ENCODE data around the gene METTL26.
A peak's percentile ranks its signal among the peaks of the same experiment; 100 is the strongest.

The METTL26 gene

DNA sequence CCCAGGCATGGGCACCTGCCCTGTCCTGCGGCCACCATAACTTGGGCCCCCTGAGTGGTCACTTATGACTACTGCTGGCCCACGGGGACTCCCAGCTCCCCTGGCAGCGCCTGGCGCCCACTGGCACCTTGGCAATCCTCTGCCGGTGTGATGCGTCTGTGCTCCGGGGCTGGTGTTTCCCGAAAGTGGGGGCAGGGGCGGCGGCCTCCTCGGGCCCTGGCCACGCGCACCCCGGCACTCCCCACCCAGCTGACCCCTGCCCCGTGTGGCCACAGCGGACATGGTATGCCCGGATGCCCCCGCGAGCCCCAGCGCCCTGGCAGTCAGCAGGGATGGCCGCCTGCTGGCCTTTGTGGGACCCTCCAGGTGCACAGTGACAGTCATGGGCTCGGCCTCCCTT is 21.4 kb upstream of the METTL26 start:
- no peak for DNase-seq (ENCODE audit: low read depth)
- TF ChIP-seq, protein P1, sequence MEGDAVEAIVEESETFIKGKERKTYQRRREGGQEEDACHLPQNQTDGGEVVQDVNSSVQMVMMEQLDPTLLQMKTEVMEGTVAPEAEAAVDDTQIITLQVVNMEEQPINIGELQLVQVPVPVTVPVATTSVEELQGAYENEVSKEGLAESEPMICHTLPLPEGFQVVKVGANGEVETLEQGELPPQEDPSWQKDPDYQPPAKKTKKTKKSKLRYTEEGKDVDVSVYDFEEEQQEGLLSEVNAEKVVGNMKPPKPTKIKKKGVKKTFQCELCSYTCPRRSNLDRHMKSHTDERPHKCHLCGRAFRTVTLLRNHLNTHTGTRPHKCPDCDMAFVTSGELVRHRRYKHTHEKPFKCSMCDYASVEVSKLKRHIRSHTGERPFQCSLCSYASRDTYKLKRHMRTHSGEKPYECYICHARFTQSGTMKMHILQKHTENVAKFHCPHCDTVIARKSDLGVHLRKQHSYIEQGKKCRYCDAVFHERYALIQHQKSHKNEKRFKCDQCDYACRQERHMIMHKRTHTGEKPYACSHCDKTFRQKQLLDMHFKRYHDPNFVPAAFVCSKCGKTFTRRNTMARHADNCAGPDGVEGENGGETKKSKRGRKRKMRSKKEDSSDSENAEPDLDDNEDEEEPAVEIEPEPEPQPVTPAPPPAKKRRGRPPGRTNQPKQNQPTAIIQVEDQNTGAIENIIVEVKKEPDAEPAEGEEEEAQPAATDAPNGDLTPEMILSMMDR (conservative IDR thresholded peaks at IDR 0.05; ENCODE audit: low read depth, low read length): no peak
- H3K4me3 ChIP-seq (ENCODE audit: low read depth, low read length): no peak overlapping the region

GRCh38 chr16:654034-654433 is 17.9 kb upstream of the METTL26 start:
- H3K4me3 ChIP-seq (ENCODE audit: low read depth, low read length): no peak overlapping the region
- no peak for DNase-seq (ENCODE audit: low read depth)
- TF ChIP-seq, protein P1 (conservative IDR thresholded peaks at IDR 0.05; ENCODE audit: low read depth, low read length): no peak

- H3K4me3 ChIP-seq (ENCODE audit: low read depth, low read length): no peak overlapping the region
- DNase-seq (ENCODE audit: low read depth): no peak
- TF ChIP-seq, protein P1 (conservative IDR thresholded peaks at IDR 0.05; ENCODE audit: low read depth, low read length): no peak
Observed at GRCh38 chr16:652454-653305, 16.6 kb upstream of the METTL26 start.

- TF ChIP-seq, protein P1 (conservative IDR thresholded peaks at IDR 0.05; ENCODE audit: low read depth, low read length): no peak
Observed at GRCh38 chr16:651844-652243, 15.7 kb upstream of the METTL26 start.

GRCh38 chr16:649631-650030 is 13.5 kb upstream of the METTL26 start:
- no peak for DNase-seq (ENCODE audit: low read depth)
- TF ChIP-seq, protein P1 (conservative IDR thresholded peaks at IDR 0.05; ENCODE audit: low read depth, low read length): no peak
- H3K4me3 ChIP-seq (ENCODE audit: low read depth, low read length): peak overlapping the region; percentile 65

More at GRCh38 chr16:651844-652243, 15.7 kb upstream of the METTL26 start:
- DNase-seq (ENCODE audit: low read depth): no peak
- no peak overlapping the region for H3K4me3 ChIP-seq (ENCODE audit: low read depth, low read length)

DNA sequence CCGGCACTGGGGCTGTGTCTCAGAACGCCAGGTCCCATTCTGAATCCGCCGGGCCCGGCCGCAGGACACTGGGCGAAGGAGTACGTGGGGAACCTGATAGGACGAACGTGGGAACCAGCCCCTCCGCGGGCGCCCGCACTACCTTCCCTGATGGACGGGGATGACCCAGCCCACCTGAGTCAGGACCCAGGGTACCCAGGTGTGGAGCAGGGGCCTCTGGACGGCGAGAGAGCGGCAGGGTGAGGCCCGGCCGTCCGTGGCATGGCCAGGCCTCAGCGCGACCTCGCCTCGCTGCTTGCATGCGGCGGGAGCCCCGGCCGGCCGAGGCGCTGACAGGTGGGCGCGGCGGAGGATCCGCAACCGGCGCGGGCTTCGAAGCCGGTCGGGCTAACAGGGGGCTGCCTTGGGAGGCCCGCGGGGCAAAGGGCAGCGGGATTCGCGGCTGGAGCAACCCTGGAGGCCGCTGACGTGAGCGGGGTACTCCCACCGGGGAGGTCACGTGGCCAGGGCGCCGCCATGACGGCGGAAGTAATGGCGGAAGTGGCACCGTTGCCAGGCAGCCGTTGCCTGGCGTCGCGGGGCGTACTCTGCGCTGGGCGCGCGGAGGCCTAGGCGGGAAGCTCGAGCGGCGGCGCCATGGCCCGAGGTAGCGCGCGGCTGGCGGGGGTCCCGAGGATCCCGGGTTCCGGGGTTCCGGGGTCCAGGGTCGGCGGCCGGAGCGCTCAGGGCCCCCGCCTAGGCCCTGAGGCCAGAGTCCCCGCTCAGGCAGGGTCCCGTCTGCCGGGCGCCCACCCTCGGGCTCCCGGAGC is 12.9 kb upstream of the METTL26 start, which contains the start of gene WDR90:
Gene WDR90 (plus strand): TSS at position 585 of the 809 bp plus-strand sequence. CDS start 52 bp downstream, at position 637.
- H3K4me3 ChIP-seq (ENCODE audit: low read depth, low read length): peak within 1 kb of the TSS; percentile 65
- TF ChIP-seq, protein P1 (conservative IDR thresholded peaks at IDR 0.05; ENCODE audit: low read depth, low read length): no peak

More for the DNA sequence above, 12.9 kb upstream of the METTL26 start, which contains the start of gene WDR90:
- peak; percentile 89 for DNase-seq (ENCODE audit: low read depth)

All from choroid plexus epithelial cell (primary cell).